HG03095 (cell line): ENCODE data around the gene LRRC42.

Experiments
- ATAC-seq: cut with Tn5 transposase; IDR thresholded peaks from one replicate; pipeline ENCODE4 v1.9.1; 2021; ENCODE audit warnings: moderate library complexity; ENCODE audit not compliant: unreplicated experiment

The LRRC42 gene

DNA sequence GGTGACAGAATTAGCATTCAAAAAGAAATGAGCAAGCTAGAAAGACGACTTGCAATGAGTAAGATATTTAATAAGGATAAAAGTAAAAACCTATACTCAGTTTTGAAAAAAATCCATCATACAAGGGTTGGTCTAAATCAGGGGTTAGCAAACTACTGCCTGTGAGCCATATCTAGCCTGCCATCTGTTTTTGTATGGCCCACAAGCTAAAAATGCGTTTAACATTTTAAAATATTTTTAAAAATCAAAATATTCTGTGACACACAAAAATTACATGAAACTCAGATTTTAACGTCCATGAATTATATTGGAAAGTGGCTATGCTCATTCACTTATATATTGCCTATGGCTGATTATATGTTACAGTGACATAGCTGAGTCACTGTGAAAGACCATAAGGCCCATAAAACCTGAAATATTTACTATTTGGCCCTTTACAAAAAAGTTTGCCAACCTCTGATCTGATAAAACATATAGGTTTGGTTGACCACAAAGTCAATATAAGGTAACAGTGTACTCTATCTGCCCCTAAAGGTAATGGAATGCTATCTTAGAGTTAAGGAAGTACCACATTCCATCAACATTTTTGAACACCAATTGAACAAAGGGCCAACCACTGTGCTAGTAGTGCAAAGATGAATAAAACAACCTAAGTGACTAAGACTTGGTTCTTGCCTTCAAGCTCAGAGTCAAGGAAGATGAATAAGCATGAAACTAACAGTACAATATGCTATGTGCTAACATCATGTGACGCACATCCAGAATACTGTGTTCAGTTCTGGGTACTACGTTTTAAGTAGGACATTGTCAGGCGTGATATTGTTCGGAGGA lies 3.8 kb upstream of the LRRC42 start:
- no peak for ATAC-seq

GRCh38 chr1:53943090-53943489 lies 3.1 kb upstream of the LRRC42 start:
- no peak for ATAC-seq

- no peak for ATAC-seq
These were observed 2.6 kb upstream of the LRRC42 start for GRCh38 chr1:53943490-53944043.

- ATAC-seq = no peak
These were observed 1.5 kb upstream of the LRRC42 start for GRCh38 chr1:53944469-53945182.

DNA sequence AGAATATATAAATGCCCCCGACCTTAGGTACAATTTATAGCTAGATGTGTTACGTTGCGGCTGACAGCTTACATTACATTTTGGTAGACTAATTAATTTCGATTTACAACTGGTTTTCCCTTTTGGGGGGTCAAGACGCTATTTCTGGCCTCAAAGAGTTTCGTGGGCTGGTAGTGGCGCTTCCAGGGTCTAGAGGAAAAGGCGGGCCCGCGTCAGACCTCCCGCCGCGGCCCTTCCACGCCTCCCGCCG lies 1.0 kb upstream of the LRRC42 start:
- no peak for ATAC-seq

- peak; percentile 69 for ATAC-seq
These were observed 508 bp upstream of the LRRC42 start, which contains the start of gene IFT25 for GRCh38 chr1:53945433-53946251. Gene IFT25 (minus strand): TSS chr1:53945699. CDS start chr1:53940082, 5,617 bp downstream.

- no peak for ATAC-seq
These were observed 1.2 kb downstream of the LRRC42 start for GRCh38 chr1:53947172-53947907.

- no peak for ATAC-seq
These were observed 2.1 kb downstream of the LRRC42 start for GRCh38 chr1:53948291-53948690.

DNA sequence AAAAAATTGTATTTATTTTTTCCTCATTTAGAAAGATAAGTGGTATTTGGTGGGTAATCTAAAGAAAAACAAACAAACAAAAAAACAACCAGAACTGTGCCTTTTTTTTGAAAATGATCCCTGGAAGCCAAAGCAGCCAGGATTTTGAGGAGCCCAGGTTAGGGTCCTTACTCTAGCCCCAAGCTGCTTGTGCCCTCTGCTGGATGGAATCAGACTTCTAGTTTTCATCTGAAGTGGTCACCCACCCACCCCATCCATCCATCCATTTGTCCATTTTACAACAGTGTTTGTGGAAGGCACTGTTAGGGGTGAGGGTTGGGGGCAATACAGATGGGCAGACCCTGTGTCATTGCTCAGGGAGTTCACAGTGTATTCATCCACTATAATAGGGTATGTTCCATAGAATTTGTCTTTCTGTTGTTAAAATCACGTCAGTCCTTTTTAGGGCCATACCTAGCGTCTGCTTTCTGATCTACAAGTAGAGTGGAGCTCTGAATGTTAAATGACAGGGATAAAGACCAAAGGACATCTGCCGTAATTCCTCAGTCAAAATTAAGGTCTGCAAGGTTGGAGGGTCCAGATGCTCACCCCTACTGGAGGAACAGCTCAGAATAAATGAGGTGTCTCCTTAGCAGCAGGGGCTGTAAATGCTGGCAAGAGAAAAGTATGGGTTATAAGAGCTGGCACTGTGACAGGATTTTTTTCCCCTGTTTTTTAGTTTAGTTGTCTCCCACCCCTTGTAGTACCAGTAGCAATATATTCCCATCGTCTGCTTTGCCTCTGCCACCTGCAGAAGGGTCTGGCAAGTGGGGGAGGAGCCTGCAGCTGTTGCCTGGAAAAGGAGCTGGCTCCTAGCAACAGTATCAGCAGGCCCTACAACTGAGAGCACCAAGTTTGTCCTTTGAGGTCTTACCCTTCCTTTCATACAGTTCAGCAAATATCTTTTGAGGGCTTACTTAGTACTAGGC lies 3.2 kb downstream of the LRRC42 start:
- ATAC-seq = no peak

- no peak for ATAC-seq
These were observed 5.5 kb downstream of the LRRC42 start for GRCh38 chr1:53951697-53952096.

DNA sequence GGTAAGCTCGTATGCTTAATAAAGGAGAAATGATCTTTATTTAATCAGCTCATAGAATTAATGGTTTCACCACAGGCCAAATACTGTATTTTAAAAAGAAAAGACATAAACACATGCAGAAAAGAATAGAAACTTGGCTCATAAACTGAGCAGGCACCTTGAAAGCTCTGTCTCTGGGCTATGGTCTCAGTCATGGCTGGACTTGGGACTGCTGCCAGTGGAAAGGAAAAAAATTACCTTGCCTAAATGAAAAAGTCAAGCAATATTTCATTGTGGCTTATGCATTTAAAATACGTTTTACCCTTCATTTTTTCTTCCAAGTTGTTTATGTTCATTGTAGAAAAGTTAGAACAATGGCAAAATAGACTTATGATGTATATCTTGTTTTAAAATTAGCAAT lies 8.0 kb downstream of the LRRC42 start:
- ATAC-seq = no peak

DNA sequence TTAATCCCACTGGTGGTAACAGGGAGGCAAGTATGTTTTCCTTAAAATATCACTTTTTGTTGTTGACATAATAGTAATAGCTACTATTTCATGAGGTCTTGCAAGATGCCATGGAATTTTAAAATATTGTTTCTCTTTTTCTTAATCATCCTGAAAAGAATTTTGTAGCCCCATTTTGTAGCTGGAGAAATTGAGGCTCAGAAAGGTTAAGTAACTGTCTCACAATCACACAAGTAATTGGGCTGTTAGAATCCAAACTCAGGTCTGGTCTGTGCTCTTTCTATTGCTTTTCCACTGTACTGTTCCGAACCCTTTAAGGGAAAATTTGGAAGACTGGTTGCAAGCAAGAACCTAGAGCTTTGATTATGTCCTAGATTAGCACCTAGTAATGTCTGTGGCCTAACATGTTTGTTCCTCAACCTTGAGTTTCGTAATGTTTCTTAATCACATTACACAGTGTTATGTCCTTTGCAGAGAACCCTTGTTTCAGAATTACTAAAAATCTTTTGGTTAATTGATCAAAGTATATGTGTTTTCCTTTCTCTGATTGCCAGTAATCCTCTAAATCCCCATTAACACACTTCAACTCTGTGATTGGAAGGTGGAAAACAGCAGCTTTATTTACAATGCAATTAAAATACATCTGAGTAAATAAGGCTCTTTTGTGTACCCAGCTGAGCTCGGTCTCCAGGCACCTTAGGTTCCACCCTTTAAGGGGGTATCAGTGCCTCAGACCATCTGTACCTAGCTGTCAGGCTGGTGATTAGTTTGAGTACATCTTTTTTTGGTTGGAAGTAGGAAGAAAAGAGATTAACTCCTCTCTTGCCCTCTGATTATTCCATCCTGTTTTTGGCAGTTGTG lies 10.4 kb downstream of the LRRC42 start:
- ATAC-seq = no peak

- no peak for ATAC-seq
These were observed 11.2 kb downstream of the LRRC42 start for GRCh38 chr1:53957194-53957818.

DNA sequence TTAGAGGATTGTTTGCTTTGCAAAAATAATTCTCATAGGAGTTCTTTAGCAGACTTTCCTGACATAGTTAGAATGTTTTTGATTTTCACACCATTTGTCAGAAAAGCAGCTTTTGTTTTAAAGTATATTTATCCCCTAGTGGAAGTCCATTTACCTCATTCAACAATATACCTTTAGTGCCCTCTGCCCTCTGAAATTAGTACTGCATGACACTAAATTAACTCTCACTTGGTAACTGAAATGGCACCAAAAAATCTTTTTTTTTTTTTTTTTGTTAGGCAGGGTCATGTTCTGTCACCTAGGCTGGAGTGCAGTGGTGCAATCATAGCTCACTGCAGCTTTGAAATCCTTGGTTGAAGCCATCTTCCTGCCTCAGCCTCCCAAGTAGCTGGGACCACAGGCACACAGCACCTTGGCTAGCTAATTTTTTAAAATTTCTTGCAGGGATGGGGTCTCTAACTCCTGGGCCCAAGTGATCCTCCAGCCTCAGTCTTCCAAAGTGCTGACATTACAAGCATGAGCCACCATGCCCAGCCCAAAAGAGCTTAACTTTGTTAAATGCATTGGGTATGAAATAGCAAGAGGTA lies 13.6 kb downstream of the LRRC42 start:
- ATAC-seq = no peak

- no peak for ATAC-seq
These were observed 16.2 kb downstream of the LRRC42 start for GRCh38 chr1:53962395-53962794.

- no peak for ATAC-seq
These were observed 17.3 kb downstream of the LRRC42 start for GRCh38 chr1:53963460-53963859.

GRCh38 chr1:53964109-53964508 lies 18.0 kb downstream of the LRRC42 start:
- no peak for ATAC-seq

DNA sequence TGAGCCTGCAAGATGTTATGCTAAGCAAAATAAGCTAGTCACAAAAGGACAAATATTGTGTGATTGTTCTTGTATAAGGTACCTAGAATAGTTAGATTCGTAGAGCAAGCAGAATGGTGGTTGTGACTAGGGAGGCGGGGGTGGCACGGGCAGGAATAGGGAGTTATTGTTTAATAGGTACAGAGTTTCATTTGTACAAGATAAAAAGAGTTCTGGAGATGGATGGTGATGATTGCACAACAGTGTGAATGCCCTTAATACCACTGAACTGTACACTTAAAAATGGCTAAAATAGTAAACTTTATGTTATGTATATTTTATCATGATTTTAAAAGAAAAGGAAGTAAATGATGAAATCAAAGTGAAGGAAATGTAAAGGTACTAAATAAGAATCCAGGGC lies 20.6 kb downstream of the LRRC42 start:
- ATAC-seq = no peak
